ENCODE results near the gene CISH.

The CISH gene

DNA sequence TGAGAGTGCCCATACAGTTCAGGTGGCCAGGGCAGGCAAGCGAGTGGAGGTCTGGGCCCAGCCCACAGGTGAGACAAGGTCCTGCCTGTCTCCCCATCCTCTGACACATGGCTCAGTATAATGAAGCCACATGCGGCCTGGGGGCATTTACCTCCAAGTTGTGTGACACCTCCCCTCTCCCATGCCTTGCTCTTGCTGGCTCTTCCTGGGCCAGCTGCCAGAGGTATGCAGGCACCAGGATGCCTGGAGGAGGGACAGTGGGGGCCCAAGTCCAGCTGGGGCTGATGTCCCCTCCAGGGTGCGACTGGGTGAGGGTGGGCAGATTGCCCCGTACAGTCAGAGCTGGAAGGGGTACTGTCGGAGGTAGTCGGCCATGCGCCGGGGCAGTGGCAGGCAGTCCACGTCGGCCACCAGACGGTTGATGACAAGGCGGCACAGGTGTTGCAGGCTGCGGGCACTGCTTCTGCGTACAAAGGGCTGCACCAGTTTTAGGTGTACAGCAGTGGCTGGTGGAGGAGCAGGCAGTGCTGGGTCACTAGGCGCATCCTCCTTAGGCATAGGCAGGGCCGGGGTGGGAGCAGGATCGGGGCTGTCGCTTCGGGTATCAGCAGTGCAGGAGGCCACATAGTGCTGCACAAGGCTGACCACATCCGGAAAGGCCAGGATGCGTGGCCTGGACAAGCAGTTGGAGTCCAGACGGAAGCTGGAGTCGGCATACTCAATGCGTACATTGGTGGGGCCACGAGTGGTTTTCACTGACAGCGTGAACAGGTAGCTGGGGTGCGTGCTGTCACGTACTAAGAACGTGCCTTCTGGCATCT lies 4.1 kb downstream of the CISH start:
- TF ChIP-seq FOXP2 (optimal IDR thresholded peaks at IDR 0.05; ENCODE audit: control extremely low read depth, extremely low read length, insufficient read depth) (no peak), POLR2AphosphoS5 (IDR thresholded peaks at IDR 0.05; ENCODE audit: borderline replicate concordance, low read depth, low read length) (no peak), EZH2 (IDR thresholded peaks at IDR 0.05) (no peak)
- H3K27ac ChIP-seq: no peak overlapping the region
- no peak for DNase-seq (ENCODE audit: low read depth, low spot score)
- no peaks in the 10 kb centered on the region for H3K9me3 ChIP-seq (ENCODE audit: low read depth, low read length)
- H3K4me3 ChIP-seq: no peak overlapping the region
- H3K9ac ChIP-seq (ENCODE audit: insufficient read length): no peak overlapping the region
- no peaks in the 10 kb centered on the region for H3K36me3 ChIP-seq (ENCODE audit: insufficient read depth, low read length)

DNA sequence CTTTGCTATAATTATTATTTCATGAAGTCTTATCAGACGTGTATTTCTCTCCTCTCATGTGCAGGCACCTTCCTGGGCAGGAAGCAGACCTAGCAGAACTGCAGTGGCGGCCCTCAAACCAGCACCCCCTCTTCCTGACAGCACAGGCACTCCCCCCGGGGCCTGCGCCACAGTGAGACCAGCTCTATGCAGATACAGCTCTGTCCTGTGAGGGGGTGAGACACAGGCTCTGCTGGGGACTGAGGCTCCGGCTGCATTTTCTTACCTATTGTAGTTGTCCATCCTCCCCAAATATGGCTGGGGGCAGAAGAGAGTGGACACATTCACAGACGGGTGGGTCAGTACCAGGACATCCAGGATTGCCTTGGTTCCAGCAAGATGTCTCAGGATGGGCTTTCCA lies 5.0 kb downstream of the CISH start:
- no peaks in the 10 kb centered on the region for H3K36me3 ChIP-seq (ENCODE audit: insufficient read depth, low read length)
- no peak for DNase-seq (ENCODE audit: low read depth, low spot score)
- H3K9ac ChIP-seq (ENCODE audit: insufficient read length): no peak overlapping the region
- H3K4me3 ChIP-seq: no peak overlapping the region
- TF ChIP-seq EZH2 (IDR thresholded peaks at IDR 0.05) (no peak), FOXP2 (optimal IDR thresholded peaks at IDR 0.05; ENCODE audit: control extremely low read depth, extremely low read length, insufficient read depth) (no peak), POLR2AphosphoS5 (IDR thresholded peaks at IDR 0.05; ENCODE audit: borderline replicate concordance, low read depth, low read length) (no peak)
- H3K27ac ChIP-seq: no peak overlapping the region
- no peaks in the 10 kb centered on the region for H3K9me3 ChIP-seq (ENCODE audit: low read depth, low read length)

DNA sequence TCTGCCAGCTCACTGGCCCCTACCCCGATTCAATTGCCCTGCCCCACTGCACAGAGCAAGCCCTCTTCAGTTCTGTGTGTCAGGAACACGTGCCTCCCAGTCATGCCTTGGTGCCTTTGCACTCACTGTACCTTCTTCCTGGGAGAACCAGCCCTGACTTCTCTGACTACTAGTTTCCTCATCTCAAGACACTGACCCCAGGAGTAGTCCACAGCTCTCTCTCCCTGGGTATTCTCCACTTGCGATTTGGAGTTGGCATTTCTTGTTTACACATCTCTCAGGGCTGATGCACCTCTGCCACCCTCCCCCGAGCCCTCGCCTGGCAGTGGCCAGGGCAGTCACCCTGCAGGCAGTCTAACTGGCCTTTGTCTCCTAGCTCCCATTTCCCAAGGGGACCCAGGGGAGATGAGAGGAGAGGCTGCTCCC lies 5.7 kb downstream of the CISH start:
- Histone ChIP-seq H3K4me3 (no peak overlapping the region), H3K9ac (ENCODE audit: insufficient read length) (no peak overlapping the region), H3K27ac (no peak overlapping the region), H3K36me3 (ENCODE audit: insufficient read depth, low read length) (no peaks in the 10 kb centered on the region), H3K9me3 (ENCODE audit: low read depth, low read length) (no peaks in the 10 kb centered on the region)
- TF ChIP-seq POLR2AphosphoS5 (IDR thresholded peaks at IDR 0.05; ENCODE audit: borderline replicate concordance, low read depth, low read length) (no peak), EZH2 (IDR thresholded peaks at IDR 0.05) (no peak), FOXP2 (optimal IDR thresholded peaks at IDR 0.05; ENCODE audit: control extremely low read depth, extremely low read length, insufficient read depth) (no peak)
- DNase-seq (ENCODE audit: low read depth, low spot score): no peak

DNA sequence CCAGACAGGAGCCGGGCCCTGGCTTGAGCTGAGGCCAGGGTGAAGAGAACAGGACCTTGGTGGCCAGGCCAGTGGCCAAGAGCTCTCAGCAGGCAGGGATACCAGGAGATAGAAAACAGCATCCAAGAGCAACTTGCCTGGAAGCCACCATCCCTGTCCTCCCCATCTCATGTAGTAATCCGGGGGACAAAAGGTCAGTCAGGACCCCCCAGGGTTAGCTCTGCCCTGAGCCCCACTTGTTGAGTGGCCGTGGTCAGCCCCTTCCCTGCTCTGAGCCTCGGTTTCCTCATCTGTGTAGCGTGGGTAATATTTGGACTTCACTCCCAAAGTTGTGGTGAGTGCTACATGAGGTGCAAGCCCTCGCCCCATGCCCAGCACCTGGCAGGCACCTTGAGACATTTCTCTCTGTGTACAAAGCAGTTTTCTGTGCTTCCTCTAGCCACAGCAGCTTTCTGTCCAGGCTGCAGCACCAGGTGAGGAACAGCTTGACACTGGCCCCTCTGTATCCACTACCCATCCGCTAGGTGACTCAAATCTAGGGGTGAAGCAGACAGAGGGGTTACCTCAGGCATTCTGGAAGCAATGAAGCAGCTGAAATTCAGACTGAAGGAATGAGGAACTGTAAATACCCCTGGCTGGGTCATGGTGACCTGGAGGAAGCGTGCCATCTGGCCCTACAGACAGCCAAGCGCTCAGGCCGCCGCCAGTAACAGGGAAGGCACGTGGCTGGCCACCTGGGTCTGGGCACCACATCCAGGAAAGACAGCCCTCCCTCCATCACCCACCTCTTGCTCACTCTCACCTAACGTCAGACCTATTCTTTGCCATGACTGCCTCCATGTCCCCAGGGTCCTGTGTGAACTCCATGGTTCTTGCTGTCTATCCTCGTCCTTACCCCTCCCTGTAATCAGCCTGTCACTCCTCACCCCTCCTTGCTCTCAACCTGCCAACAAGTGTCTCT lies 6.7 kb downstream of the CISH start:
- H3K36me3 ChIP-seq (ENCODE audit: insufficient read depth, low read length): no peaks in the 10 kb centered on the region
- TF ChIP-seq POLR2AphosphoS5 (IDR thresholded peaks at IDR 0.05; ENCODE audit: borderline replicate concordance, low read depth, low read length) (no peak), FOXP2 (optimal IDR thresholded peaks at IDR 0.05; ENCODE audit: control extremely low read depth, extremely low read length, insufficient read depth) (no peak), EZH2 (IDR thresholded peaks at IDR 0.05) (no peak)
- H3K27ac ChIP-seq: no peak overlapping the region
- H3K9ac ChIP-seq (ENCODE audit: insufficient read length): no peak overlapping the region
- no peak for DNase-seq (ENCODE audit: low read depth, low spot score)
- H3K9me3 ChIP-seq (ENCODE audit: low read depth, low read length): no peaks in the 10 kb centered on the region
- H3K4me3 ChIP-seq: no peak overlapping the region

DNA sequence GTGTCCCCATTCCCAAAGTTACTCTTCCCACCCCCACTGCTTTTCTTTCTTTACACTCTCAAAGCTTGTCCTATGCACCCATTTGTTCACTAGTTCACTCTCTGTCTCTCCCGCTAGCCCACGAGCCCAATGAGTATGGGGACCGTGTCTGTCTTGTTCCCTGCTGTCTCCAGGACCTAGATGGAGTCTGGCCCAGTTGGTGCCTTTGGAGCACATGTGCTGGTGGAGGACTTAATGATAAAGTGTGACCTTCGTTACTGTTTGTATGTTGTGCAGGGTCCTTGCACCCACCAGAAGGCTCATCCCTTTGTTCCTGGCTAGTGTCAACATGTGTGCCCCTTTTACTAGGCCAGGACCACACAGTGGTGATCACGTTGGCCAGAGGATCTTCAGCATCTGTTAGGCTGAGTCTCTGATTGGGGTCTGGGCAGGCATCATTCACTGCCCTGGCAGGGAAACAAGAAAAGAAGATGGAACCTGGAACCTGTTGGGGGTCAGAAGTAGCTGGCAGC lies 7.4 kb downstream of the CISH start:
- TF ChIP-seq POLR2AphosphoS5 (IDR thresholded peaks at IDR 0.05; ENCODE audit: borderline replicate concordance, low read depth, low read length) (no peak), FOXP2 (optimal IDR thresholded peaks at IDR 0.05; ENCODE audit: control extremely low read depth, extremely low read length, insufficient read depth) (no peak), EZH2 (IDR thresholded peaks at IDR 0.05) (no peak)
- no peak for DNase-seq (ENCODE audit: low read depth, low spot score)
- Histone ChIP-seq H3K4me3 (no peak overlapping the region), H3K27ac (no peak overlapping the region), H3K9me3 (ENCODE audit: low read depth, low read length) (no peaks in the 10 kb centered on the region), H3K36me3 (ENCODE audit: insufficient read depth, low read length) (no peaks in the 10 kb centered on the region), H3K9ac (ENCODE audit: insufficient read length) (no peak overlapping the region)

DNA sequence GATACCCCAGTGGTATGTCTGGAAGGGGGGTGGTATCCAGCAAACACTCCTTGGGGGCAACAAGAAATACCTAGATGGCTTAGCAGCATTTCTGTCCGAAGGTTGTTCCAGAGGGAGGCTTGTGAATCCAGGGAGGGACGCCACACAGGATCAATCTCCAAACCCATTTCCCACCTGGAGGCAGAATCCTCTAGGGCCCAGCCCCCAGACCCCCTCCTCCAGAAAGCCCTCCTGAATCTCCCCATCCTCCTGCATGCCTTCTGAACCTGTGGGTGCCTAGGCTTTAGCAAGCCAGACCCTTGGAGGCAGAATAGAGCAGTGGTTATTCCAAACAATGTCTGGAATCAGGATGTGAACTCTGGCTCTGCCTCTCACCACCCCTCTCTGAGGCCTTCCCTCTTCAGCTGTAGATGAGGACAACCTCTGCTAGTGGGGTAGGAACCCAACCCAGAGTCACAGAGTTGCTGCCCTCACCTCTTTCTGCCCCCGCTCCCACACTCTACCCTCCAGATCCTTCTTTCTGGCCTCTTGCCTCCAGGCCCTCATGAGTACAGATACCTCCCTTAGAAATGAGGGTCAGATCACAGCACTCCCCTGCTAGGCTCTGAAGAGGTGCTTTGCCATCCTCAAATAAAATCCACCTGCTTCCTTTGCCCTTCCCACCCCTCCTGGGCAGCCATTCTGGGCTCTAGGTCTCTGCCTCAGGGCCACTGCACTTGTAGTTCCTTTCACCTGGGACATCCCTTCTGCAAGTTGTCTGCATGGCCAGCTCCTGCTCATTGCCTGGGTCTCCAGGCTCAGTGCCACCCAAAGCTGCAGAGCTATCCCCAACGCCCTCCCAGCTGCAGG lies 8.1 kb downstream of the CISH start:
- H3K9me3 ChIP-seq (ENCODE audit: low read depth, low read length): no peaks in the 10 kb centered on the region
- H3K4me3 ChIP-seq: no peak overlapping the region
- no peaks in the 10 kb centered on the region for H3K36me3 ChIP-seq (ENCODE audit: insufficient read depth, low read length)
- TF ChIP-seq EZH2 (IDR thresholded peaks at IDR 0.05): no peak
- no peak for TF ChIP-seq POLR2AphosphoS5 (IDR thresholded peaks at IDR 0.05; ENCODE audit: borderline replicate concordance, low read depth, low read length)
- TF ChIP-seq FOXP2 (optimal IDR thresholded peaks at IDR 0.05; ENCODE audit: control extremely low read depth, extremely low read length, insufficient read depth): no peak
- no peak for DNase-seq (ENCODE audit: low read depth, low spot score)
- H3K27ac ChIP-seq: no peak overlapping the region
- H3K9ac ChIP-seq (ENCODE audit: insufficient read length): no peak overlapping the region

DNA sequence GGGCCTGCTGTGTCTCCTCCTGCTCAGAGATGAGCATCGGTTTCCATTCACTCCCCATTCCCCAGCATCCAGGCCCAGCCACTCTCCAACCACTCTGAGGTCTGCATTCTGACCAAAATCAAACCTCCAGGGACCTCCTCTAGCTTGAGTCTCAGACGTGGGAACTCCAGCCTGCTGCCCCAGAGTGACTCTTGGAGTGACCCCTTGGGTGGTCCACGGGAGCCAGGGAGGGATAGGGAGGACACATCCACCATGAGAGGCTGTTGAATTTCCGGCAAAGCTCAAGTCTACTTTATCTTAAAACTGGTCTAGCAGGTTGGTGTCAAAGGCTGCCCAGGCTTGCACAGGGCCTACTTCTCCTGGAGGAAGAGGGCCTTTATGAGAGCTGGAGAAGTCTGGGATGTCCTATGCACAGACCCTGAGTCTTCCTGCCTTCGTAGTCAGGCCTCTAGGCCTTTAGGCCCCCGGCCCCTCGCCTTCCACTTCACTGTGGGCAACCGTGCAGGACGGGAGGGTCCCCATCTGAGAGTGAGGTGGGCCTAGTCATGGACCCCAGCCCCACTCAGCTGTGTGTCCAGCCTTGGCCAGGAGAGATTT lies 8.9 kb downstream of the CISH start:
- H3K4me3 ChIP-seq: no peak overlapping the region
- H3K9ac ChIP-seq (ENCODE audit: insufficient read length): no peak overlapping the region
- H3K36me3 ChIP-seq (ENCODE audit: insufficient read depth, low read length): no peaks in the 10 kb centered on the region
- no peak for DNase-seq (ENCODE audit: low read depth, low spot score)
- H3K9me3 ChIP-seq (ENCODE audit: low read depth, low read length): no peaks in the 10 kb centered on the region
- no peak for TF ChIP-seq FOXP2 (optimal IDR thresholded peaks at IDR 0.05; ENCODE audit: control extremely low read depth, extremely low read length, insufficient read depth)
- TF ChIP-seq POLR2AphosphoS5 (IDR thresholded peaks at IDR 0.05; ENCODE audit: borderline replicate concordance, low read depth, low read length): no peak
- no peak for TF ChIP-seq EZH2 (IDR thresholded peaks at IDR 0.05)
- H3K27ac ChIP-seq: no peak overlapping the region

Measured in SK-N-MC (cell line).